ENCODE measurements around the gene ANKRD18B.
A peak's percentile ranks its signal among the peaks of the same experiment; 100 is the strongest.
"Not testable (repeated sequence)": the region's sequence is repeated elsewhere in the genome, so short reads cannot be mapped to it uniquely, and the experiment has no call there.

Gene ANKRD18B

GRCh38 chr9:33523397-33524305 is at the start of gene ANKRD18B:
ANKRD18B (plus strand) TSS chr9:33524251; CDS start chr9:33524490, 239 bp downstream.
- peak; percentile 89 for DNase-seq (ENCODE audit: low read depth, low spot score)

DNA sequence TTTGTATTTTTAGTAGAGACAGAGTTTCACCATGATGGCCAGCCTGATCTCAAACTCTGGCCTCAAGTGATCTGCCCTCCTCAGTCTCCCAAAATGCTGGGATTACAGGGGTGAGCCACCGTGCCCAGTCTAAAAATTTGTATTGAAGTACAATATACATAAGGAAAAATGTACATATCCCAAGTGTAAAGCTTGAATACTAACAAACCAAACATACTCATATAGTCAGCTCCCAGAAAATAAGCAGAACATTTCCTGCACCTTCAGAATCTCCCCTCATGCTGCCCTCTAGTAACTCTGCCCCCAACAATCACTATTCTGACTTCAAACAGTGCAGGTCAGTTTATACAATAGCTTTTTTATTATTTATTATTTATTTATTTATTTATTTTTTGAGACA is 48.7 kb upstream of the ANKRD18B start:
- DNase-seq (ENCODE audit: low read depth, low spot score), result no peak

DNA sequence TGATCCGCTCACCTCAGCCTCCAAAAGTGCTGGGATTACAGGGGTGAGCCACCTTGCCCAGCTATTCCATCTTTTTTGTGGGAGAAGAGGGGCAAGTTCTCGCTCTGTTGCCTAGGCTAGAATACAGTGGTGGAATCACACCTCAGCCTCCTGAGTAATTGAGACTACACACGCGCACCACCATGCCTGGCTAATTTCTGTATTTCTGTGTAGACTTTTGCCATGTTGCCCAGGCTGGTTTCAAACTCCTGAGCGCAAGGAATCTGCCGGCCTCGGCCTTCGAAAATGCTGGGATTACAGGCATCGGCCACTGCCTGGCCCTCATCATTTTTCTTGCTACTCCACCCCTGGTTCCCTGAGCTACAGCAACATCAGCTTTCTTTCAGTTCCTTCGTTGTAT is 47.5 kb upstream of the ANKRD18B start:
- DNase-seq (ENCODE audit: low read depth, low spot score), result no peak

DNA sequence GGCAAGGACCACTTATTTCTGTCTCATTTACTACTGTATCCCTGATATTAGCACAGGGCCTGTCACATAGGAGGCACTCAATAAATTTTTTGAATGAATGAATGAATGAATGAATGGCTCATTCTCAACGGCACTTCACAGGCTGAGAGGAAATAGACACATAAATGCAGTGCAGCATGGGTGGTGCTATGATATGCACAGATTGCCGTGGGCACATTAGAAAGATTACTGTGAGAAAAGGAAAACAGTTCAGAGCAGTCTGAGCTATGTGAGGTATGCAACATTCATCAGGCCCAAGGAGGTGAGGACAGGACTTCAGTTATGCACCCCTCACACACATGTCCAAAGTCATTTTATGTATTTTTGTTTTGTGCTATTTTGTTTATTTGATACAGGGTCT is 43.9 kb upstream of the ANKRD18B start:
- no peak for DNase-seq (ENCODE audit: low read depth, low spot score)

DNA sequence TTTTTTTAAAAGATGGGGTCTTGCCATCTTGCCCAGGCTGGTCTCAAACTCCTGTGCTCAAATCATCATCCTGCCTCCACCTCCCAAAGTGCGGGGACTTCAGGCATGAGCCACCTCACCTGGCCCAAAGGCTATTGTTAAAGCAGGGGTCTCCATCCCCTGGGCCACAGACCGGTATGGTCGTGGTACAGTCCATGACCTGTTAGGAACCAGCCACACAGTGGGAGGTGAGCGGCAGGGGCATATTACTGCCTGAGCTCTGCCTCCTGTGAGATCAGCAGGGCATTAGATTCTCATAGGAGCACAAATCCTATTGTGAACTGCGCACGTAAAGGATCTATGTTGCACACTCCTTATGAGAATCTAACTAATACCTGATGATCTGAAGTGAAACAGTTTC is 43.1 kb upstream of the ANKRD18B start:
- no peak for DNase-seq (ENCODE audit: low read depth, low spot score)

DNA sequence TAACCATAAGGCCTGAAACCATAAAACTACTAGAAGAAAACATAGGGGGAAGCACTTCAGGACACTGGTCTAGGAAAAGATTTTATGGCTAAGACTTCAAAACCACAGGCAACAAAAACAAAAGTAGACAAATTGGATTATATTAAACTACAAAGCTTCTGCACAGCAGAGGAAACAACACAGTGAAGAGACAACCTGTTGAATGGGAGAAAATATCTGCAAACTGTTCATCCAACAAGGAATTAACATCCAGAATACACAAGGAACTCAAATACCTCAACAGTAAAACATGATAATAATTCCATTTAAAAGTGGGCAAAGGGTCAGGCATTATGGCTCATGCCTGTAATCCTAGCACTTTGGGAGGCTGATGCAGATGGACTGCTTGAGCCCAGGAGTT is 38.7 kb upstream of the ANKRD18B start:
- not testable (repeated sequence) for DNase-seq (ENCODE audit: low read depth, low spot score)

DNA sequence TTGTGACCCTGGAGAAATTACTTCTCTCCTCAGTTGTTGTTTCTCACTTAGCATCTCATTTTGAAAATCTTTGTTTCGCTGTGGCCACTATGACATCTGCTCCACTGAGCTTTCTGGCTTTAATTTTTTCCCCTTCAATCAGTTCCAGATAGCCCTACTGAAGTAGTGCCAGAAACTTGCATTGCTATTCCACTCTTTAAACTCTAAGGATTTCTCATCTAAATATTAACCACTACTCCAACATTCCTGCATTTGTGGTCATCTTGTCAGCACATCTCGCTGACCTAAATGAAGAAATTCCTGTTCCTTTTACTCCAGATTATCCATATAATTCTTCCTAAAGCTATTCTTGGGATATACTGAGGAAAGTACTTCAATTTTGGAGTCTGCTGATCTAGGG is 35.0 kb upstream of the ANKRD18B start:
- DNase-seq (ENCODE audit: low read depth, low spot score), result no peak

DNA sequence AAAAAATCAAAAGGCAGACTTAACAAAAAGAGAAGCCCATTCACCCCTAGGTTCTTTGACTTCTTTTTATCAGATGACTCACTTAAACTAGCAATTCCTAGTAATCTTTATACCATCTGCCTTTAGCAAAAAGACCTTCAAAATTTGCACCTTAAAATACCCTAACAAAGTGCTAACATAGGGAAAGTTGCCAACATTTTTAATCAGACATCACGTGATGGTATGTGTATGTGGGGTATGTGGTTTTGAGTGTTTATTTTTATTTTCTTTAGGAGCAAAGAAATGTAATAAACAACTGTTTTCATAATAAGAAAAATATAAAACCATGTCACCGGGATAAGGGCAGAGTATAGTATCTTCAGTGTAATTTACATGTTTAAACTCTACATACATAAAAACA is 30.2 kb upstream of the ANKRD18B start:
- not testable (repeated sequence) for DNase-seq (ENCODE audit: low read depth, low spot score)

GRCh38 chr9:33498387-33498786 is 25.7 kb upstream of the ANKRD18B start:
- no peak for DNase-seq (ENCODE audit: low read depth, low spot score)

- peak; percentile 22 for DNase-seq (ENCODE audit: low read depth, low spot score)
Observed at GRCh38 chr9:33506626-33507370, 17.3 kb upstream of the ANKRD18B start.

GRCh38 chr9:33510262-33511183 is 13.5 kb upstream of the ANKRD18B start:
- peak; percentile 79 for DNase-seq (ENCODE audit: low read depth, low spot score)

GRCh38 chr9:33511184-33511517 is 12.9 kb upstream of the ANKRD18B start:
- not testable (repeated sequence) for DNase-seq (ENCODE audit: low read depth, low spot score)

DNA sequence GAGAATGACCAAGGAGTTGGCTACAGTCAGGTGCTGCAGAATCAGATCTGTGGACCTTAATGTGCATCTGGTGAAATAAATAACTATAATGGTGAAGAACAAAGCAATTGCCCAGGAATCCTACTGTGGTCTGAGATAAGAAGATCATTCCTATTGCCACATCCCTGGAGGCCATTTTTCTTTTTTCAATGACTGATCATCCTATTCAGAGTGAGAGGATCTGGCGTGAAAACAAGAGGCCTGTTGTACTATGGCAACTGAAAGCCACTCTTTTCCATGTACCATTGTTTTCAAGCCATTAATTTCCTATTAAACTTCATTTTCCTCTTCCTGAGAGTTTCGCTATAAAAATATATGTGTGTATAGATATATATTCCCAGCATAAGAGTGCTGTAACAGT is 11.5 kb upstream of the ANKRD18B start:
- not testable (repeated sequence) for DNase-seq (ENCODE audit: low read depth, low spot score)

DNA sequence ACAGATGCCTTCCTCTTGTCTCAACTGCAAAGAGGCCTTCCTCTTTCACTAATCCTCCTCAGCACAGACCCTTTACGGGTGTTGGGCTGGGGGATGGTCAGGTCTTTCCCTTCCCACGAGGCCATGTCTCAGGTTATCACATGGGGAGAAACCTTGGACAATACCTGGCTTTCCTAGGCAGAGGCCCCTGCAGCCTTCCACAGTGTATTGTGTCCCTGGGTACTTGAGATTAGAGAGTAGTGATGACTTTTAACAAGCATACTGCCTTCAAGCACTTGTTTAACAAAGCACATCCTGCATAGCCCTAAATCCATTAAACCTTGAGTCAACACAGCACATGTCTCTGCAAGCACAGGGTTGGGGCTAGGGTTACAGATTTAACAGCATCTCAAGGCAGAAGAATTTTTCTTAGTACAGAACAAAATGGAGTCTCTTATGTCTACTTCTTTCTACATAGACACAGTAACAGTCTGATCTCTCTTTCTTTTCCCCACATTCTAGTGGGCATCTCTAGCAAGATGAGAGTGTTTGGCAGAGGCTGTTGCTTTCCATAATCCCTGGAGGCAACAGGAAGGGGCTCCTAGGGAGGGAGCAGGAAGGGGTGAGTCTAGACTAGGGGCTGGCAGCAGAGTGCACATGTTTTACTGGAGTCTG is 8.6 kb upstream of the ANKRD18B start:
- DNase-seq (ENCODE audit: low read depth, low spot score), result not testable (repeated sequence)

DNA sequence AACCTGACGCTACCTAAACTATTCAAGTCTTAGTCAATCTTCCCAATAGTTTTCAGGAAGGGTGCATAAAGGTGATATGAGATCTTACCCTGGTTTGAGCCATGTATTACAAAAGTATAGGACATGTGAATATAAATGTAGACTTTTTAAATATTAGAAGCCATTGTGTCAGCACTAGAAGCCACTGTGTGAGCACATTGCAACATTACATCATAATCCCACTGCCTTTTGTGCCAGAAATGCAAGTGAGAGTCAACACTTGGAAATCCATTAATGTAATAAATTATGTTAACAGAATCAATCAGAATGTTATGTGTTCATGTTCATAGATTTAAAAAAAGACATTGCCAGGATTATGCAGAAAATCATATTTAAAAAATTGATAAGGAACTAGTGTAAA is 7.7 kb upstream of the ANKRD18B start:
- not testable (repeated sequence) for DNase-seq (ENCODE audit: low read depth, low spot score)

DNA sequence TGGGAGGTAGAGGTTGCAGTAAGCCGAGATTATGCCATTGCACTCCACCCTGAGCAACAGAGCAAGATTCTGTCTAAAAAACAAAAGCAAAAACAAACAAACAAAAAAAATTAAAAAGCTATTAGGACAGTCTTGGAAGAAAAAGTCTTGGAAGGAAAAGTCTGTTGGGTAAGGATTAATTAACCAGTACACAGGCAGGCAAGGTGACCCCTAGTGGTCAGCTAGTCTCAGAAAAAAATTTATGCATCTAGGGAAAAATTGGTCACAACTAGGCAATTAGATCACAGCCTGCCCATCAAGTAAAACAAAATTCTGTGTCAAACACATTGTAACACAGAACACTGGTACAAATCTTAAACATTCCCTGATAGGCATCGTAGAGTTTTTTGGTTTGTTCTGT is 6.7 kb upstream of the ANKRD18B start:
- DNase-seq (ENCODE audit: low read depth, low spot score), result peak; percentile 11

- not testable (repeated sequence) for DNase-seq (ENCODE audit: low read depth, low spot score)
Observed at GRCh38 chr9:33517934-33518577, 6.0 kb upstream of the ANKRD18B start.

GRCh38 chr9:33521861-33522260 is 2.2 kb upstream of the ANKRD18B start:
- DNase-seq (ENCODE audit: low read depth, low spot score), result not testable (repeated sequence)

GRCh38 chr9:33524306-33524947 is 376 bp downstream of the ANKRD18B start:
- DNase-seq (ENCODE audit: low read depth, low spot score), result peak; percentile 45

- not testable (repeated sequence) for DNase-seq (ENCODE audit: low read depth, low spot score)
Observed at GRCh38 chr9:33528069-33528468, 4.0 kb downstream of the ANKRD18B start.
